HG03521 (cell line): ENCODE results near the gene GPR32.
"Not testable (repeated sequence)": the region's sequence is repeated elsewhere in the genome, so short reads cannot be mapped to it uniquely, and the experiment has no call there.

Experiments used
- ATAC-seq: cut with Tn5 transposase; IDR thresholded peaks from one replicate; pipeline ENCODE4 v1.9.1; 2021; ENCODE audit warnings: mild to moderate bottlenecking, moderate library complexity; ENCODE audit not compliant: unreplicated experiment

GPR32 gene

DNA sequence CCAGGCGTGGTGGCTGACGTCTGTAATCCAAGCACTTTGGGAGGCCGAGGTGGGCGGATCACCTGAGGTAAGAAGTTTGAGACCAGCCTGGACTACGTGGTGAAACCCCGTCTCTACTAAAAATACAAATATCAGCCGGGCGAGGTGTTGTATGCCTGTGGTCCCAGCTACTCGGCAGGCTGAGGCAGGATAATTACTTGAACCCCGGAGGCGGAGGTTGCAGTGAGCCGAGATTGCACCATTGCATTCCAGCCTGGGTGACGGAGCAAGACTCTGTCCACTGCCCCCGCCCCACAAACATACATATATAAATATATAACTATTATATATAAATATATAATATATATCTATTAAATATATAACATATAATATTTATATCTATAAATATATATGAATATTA is 23.1 kb upstream of the GPR32 start:
- ATAC-seq, result not testable (repeated sequence)

DNA sequence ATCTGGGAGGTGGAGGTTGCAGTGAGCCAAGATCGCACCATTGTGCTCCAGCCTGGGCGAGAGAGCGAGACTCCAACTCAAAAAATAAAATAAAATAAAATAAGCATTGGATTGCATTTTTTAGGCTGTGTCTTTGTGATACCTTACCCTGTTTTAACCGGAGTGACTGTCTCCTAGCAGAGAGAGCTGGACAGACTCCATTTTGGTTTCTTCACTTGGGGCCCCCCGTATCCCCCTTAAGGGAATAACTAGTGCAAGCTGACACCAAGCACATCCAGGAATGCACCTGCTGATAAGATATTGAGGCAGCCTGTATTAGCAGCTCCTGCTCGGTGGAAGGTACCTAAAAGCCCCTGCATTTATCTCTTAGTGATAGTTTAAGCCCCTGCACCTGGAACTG is 20.8 kb upstream of the GPR32 start:
- ATAC-seq, result no peak

DNA sequence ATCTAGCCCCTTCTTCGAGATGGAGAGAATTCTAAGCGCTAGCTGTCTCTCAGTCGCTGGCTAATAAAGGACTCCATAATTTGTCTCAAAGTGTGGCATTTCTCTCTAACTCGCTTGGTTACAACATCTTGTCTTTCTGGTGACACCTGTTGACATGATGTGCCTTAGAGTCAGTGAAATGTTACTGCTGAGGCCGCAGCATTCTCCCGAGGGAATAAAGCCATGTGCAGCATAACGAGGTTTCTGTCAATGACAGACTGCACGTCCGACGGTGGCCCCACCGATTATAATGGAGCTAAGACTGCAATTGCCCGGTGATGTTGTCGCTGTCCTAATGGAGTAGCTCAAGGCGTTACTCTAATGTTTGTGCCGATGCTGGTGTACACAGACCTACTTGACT is 20.3 kb upstream of the GPR32 start:
- ATAC-seq, result no peak

DNA sequence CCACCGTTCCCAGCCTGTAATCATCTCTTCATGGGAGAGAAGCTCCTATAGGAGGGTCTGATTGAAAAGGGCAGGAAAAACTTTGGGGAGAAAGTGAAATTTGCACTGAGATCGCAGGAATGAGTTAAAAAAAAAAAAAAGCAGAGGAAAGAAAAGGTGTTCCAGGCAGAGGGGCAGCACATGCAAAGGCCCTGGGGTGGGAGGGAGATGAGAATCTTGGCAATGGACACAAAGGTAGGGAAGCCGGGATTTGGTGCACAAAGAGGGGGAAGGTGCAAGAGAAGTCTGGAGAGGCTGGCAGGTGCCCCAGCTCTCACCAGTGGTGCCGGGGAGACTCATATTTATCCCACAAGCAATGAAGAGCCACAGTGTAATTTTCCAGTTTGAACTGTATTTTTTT is 16.4 kb upstream of the GPR32 start:
- no peak for ATAC-seq

DNA sequence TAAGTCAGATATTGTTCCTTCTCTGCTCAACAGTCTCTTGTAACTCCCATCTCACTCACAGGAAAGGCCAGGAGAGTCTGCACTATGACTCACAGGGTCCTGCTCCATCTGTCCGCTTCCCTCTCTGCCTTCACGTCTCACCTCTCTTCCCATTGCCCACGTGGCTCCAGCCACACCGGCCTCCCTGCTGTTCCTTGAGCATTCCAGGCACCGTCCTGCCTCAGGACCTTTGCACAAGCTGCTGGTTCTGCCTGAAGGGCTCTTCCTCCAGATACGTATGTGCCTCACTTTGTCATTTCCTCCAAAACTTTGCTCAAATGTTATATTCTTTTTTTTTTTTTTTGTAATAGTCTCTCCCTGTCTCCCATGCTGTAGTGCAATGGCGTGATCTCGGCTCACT is 14.0 kb upstream of the GPR32 start:
- not testable (repeated sequence) for ATAC-seq

DNA sequence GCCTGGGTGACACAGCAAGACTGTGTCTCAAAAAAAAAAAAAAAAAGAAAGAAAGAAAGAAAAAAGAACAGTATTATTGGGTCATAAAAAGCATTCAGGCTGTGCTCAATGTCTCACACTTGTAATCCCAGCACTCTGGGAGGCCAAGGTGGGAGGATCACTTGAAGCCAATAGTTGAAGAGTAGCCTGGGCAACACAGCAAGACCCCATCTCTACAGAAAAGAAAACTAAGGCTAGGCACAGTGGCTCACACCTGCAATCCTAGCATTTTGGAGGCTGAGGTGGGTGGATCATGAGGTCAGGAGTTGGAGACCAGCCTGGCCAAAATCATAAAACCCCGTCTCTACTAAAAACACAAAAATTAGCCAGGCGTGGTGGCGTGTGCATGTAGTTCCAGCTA is 12.6 kb upstream of the GPR32 start:
- not testable (repeated sequence) for ATAC-seq

DNA sequence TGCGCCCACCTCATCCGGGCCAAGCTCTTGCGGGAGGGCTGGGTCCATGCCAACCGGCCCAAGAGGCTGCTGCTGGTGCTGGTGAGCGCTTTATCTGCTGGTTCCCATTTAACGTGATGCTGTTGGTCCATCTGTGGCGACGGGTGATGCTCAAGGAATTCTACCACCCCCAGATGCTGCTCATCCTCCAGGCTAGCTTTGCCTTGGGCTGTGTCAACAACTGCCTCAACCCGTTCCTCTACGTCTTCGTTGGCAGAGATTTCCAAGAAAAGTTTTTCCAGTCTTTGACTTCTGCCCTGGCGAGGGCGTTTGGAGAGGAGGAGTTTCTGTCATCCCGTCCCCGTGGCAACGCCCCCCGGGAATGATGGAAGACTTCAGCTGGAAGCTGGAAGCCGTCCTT is 11.2 kb upstream of the GPR32 start:
- ATAC-seq, result not testable (repeated sequence)

DNA sequence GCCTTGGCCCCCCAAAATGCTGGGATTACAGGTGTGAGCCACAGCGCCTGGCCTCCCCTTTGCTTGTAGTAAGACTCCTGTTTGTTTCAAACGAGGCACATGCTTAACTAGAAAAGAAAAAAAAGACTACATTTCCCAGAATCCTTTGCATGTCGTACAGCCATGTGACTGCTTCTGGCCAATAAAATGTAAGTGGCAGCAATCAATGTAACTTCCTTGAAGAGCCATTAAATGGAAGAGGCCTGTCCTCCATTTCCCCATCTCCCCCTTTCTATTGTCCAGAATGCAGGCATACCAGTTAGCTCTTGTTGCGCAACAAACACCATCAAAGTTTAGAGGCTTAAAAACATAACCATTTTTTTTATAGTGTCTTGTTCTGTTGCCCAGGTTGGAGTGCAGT is 10.4 kb upstream of the GPR32 start:
- no peak for ATAC-seq

DNA sequence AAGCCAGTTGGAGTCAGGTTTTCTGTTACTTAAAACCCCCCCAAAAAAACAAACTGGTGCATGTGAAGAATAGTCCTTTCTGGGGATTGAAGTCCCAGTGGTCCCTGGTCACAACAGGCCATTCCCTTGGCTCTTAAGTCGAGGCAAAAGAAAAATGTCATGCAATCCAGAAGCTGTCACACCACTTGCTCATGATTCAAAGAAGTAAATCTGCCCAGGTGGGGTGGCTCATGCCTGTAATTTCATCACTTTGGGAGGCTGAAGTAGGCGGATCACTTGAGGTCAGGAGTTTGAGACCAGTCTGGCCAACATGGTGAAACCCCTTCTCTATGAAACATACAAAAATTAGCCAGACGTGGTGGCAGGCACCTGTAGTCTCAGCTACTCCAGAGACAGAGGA is 8.8 kb upstream of the GPR32 start:
- not testable (repeated sequence) for ATAC-seq

DNA sequence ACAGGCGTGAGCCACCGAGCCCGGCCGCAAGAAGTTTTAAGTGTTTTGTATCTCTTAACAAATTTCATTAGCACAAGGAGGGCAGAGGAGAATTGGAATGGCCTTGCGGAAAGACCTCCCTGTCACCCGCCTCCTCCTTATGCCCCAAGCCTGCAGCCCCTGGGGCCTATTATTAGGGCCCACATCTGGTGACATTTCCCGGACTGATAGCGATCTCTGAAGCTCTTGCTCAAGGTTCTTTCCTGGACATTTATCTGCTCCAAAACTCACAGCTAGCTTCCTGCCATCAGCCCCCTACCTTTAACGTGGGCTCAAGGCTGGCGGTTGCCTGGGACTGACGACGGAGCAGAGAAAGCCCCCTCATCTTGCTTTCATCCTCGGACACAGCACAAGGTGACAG is 6.7 kb upstream of the GPR32 start:
- not testable (repeated sequence) for ATAC-seq

DNA sequence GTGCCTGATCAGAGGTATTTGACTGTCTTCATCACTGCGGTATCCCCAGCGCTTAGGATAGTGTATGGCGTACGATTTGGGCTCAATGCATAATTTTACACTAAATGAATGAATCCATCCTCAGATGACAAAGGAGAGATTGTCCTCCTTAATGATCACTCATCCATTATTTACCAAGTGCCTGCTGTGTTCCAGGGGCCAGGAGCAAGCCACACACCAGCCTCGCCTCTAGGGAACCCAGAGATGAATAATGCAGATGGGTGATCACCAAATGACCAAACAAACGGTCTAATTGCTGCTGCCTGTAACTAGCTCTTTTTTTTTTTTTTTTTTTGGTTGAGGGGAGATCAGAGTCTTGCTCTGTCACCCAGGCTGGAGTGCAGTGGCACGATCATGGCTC is 5.9 kb upstream of the GPR32 start:
- no peak for ATAC-seq

DNA sequence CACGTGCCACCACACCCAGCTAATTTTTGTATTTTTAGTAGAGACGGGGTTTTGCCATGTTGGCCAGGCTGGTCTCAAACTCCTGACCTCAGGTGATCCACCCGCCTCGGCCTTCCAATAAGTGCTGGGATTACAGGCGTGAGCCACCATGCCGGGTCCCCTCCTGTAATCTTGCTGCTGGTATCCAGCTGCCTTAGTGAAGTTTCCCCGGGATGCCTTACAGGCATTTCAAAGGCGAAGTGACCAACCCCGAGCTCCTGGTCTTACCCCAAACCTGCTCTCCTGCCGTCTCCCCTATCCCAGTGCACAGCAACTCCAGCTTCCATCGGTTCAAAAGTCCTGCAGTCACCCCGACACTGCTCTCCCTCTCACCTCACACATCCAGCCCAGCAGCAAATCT is 3.5 kb upstream of the GPR32 start:
- ATAC-seq, result not testable (repeated sequence)

DNA sequence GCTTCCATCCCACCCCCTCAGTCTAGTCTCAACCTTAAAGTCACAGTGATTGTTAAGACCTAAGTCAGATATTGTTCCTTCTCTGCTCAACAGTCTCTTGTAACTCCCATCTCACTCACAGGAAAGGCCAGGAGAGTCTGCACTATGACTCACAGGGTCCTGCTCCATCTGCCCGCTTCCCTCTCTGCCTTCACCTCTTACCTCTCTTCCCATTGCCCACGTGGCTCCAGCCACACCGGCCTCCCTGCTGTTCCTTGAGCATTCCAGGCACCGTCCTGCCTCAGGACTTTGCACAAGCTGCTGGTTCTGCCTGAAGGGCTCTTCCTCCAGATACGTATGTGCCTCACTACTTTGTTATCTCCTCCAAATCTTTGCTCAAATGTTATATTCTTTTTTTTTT is 3.0 kb upstream of the GPR32 start:
- not testable (repeated sequence) for ATAC-seq

DNA sequence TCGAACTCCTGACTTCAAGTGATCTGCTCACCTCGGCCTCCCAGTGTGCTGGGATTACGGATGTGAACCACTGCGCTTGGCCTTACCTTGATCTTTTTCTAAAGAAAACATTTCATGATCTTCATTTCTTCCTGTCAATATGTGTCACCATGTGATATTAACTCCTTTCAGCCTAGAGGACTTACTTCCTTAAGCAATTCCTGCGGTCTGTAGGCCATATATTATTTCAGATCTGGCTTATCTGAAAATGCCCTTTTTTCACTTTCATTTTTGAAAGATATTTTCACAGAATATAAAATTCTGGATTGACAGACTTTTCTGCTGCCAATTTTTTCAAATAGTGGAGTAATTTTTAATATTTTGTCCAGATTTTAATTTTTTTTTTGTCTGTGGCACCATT is 2.0 kb upstream of the GPR32 start:
- ATAC-seq, result no peak

DNA sequence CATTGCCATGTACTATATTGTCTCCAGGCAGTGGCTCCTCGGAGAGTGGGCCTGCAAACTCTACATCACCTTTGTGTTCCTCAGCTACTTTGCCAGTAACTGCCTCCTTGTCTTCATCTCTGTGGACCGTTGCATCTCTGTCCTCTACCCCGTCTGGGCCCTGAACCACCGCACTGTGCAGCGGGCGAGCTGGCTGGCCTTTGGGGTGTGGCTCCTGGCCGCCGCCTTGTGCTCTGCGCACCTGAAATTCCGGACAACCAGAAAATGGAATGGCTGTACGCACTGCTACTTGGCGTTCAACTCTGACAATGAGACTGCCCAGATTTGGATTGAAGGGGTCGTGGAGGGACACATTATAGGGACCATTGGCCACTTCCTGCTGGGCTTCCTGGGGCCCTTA is 624 bp downstream of the GPR32 start:
- ATAC-seq, result no peak

DNA sequence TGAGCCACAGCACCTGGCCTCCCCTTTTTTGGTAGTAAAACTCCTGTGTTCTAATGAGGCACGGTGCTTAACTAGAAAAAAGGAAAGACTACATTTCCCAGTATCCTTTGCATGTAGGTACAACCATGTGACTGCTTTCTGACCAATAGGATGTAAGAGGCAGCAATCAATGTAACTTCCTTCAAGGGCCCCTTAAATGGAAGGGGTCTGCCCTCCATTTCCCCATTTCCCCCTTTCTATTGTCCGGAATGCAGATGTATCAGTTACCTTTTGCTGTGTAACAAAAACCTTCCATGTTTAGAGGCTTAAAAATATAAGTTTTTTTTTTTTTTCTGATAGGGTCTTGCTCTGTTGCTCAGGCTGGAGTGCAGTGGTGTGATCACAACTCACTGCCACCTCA is 2.2 kb downstream of the GPR32 start:
- no peak for ATAC-seq

DNA sequence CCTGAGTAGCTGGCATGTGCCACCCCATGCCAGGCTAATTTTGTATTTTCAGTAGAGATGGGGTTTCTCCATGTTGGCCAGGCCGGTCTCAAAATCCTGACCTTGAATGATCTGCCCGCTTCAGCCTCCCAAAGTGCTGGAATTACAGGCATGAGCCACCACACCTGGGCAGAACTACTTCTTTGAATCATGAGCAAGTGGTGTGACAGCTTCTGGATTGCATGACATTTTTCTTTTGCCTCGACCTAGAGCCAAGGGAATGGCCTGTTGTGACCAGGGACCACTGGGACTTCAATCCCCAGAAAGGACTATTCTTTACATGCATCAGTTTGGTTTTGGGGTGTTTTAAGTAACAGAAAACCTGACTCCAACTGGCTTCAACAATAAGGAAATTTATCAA is 2.6 kb downstream of the GPR32 start:
- not testable (repeated sequence) for ATAC-seq

DNA sequence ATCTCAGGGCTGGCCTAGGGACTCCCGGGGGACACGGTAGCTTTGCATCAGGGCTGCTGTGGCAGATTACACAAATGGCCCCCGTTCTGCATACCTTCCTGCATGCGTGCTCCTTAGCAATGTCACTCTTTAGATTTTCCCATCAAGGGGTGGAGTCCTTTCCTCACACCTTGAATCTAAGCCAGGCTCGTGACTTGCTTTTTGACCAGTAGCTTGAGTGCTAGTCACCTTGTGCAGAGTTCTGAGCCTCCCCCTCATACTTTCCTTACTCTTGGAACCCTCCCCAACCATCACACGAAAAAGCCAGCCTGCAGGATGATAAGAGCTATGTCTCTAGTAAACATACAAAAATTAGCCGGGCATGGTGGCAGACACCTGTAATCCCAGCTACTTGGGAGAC is 3.2 kb downstream of the GPR32 start:
- not testable (repeated sequence) for ATAC-seq

DNA sequence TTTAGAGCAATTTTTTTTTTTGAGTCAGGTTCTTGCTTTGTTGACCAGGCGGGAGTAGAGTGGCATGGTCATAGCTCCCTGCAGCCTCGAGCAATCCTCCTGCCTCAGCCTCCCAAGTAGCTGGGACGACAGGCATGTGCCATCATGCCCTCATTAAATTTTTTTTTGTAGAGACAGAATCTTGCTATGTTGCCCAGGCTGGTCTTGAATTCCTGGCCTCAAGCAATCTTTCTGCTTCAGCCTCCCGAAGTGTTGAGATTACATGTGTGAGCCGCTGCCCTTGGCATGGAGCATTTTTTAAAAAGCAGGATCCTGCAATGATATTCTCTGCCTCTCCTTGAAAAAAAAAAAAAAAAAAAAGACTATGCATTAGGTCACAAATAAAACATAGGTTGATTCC is 5.9 kb downstream of the GPR32 start:
- ATAC-seq, result no peak

DNA sequence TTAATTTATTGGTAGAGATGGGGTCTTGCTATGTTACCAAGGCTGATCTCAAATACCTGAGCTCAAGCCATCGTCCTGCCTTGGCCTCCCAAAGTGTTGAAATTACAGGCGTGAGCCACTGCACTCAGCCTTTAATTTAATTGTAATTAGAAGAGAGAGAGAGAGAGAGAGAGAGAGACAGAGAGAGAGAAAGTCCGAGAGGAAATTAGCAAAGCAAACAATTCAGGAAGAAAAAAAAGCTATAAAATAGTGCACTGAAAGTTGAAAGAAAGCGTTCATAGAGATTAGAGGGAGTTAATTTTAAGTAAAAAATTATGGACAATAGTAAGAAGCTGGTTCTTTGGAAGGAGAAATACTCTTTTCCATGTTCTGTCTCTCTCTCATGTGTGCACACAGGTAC is 7.0 kb downstream of the GPR32 start:
- no peak for ATAC-seq

DNA sequence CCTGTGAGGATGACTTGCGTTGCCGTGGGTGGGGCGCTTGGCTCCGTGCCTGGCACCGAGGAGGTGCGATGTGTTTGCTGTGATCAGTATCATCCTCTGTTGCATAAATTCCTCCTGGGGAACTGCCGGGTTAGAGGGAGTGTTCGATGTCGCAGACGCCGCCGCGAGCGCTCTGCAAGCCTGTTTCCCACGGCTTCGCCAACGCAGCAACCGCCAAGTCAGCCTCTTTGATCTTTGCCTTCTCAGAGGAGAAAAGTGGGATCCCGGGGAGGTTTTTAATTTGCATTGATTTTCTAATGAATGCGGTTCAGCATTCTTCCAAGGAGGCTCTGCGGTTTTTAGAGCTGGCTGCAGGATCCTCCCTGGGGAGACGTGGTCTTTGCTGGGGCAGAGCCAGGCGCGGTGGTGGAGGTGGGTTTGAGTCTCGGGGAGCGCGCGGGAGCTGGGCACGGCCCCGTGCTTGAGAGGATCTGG is 7.6 kb downstream of the GPR32 start:
- no peak for ATAC-seq

DNA sequence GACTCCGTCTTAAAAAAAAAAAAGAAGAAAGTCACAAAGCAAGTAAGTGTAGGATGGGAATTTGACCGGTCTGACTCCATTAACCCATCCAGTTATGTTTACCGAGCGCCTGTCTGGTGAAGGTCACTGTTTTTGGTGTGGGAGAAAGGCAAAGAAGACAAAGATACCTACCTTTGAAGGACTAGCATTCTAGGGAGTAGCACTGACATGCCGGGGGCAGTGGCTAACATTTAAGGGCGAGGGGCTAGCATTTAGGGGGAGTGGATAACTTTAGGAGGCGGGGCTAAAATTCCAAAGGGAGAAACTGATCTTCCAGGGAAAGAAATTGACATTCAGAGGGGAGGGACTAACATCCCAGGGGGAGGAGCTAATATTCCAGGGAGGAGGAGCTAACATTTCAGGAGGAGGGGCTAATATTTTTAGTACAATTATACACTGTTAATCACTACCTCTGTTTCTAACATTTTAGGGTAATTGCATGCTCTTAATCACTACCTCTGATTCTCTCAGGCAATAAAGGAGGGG is 8.7 kb downstream of the GPR32 start:
- ATAC-seq, result no peak
